Inflammatory macrophage treated with lipopolysaccharide for 4 hours (primary cell): ENCODE data around the gene TXNDC2.

Experiments
- DNase-seq: peaks from one replicate; pipeline ENCODE4 v3.0.0-alpha.2; 2020

Gene TXNDC2

DNA sequence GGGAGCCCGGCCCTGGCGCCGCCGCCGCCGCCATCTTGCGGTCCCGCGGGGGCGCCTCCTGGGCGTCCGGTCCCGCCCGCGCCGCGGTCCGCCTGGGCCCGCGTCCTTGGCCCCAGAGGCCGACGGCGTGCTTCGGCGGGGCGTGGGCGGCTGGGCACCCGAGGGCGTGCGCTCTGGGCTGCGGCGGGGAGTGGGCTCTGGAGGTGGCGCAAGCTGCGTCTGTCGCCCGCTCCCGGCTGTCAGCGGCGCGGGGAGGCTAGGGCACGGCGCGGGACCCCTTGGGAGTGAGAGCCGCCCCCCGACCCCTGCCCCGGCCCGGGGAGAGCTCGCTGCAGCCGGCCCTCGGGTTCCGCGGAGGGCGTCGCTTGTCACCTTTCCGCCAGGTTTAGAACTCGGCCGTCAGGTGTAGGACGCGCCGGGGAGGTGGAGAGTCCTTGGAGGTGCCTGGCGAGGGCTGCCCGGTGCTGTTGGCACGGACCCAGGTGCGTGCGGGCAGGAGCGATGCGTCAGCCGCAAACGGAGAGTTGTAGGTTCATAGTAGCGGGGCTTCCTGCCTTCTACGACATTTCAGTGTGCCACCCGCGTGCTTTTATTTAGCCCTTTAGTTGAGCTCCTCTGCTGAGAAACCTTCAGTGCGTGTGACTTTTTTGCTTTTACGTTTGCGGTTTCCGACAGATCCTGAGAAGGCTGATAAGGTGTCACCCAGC, 29.0 kb downstream of the TXNDC2 start:
- DNase-seq = peak; percentile 64

DNA sequence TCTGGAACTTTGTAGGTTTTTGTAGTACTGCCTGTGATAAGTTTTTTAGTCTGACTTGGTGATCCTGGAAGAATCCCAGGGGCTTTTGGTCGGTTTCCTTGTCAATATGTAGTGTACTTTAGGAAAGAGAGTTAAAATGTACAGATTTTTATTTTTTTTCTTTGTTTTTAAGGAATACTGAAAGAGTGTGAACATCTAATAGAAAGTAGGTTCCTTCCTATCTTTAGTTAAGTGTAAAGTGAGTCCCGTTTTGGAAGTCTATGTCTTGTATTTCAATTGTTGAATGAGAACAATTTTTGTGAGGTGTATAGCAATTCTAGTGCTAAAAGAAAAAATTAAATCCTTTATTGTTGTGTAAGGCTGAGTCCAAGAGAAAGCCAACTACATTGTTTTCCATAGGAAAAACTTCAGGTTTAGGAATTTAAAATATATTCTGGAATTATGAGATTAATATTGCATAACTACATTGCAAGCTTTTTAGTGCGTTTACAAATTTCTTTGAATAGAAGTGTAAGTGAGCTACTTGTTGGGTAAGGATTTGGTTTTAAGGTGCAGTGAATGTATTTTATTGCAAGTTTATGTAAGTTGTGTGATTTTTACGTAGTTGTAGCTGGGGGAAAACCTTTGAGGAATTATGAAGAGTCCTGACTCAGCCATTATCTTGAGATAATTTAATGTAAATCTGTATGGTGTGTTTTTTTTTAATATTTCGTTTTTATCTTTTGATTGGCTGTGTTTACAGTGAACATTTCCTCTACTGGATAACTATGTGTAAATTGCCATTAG, 29.7 kb downstream of the TXNDC2 start:
- no peak for DNase-seq

GRCh38 chr18:9916077-9916639, 30.4 kb downstream of the TXNDC2 start:
- peak; percentile 28 for DNase-seq

GRCh38 chr18:9916808-9917207, 31.0 kb downstream of the TXNDC2 start:
- no peak for DNase-seq

DNA sequence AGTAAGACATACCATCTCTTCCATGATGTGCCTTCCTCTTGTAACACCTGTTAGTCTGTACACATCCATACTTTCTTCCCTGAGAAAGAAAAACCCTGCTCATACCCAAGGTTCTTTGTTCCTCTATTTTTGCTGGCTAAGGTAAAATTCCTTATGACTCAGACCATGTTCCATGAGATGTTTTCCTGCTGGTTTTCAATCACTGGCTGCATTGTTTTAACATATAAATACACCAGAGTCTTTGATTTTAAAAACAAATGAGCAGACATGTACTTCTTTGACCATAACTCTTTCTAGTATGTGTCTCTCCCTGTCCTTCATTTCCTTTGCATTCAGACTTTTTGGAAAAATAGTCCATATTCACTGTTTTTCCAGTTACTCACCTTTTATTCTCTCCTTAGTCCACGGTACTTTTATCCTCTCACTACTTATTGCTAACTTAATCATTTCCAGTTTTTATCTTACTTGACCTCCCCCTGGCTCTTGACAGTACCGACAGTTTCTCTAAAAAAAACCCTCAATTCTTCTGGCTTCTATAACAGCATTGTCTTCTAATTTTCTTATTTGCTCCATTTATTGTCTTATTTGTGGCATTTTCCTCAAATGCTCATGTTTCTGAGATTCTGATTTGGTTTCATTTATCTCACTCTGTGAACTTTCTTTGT, 32.4 kb downstream of the TXNDC2 start:
- DNase-seq = no peak

GRCh38 chr18:9919564-9920232, 33.9 kb downstream of the TXNDC2 start:
- DNase-seq = no peak

DNA sequence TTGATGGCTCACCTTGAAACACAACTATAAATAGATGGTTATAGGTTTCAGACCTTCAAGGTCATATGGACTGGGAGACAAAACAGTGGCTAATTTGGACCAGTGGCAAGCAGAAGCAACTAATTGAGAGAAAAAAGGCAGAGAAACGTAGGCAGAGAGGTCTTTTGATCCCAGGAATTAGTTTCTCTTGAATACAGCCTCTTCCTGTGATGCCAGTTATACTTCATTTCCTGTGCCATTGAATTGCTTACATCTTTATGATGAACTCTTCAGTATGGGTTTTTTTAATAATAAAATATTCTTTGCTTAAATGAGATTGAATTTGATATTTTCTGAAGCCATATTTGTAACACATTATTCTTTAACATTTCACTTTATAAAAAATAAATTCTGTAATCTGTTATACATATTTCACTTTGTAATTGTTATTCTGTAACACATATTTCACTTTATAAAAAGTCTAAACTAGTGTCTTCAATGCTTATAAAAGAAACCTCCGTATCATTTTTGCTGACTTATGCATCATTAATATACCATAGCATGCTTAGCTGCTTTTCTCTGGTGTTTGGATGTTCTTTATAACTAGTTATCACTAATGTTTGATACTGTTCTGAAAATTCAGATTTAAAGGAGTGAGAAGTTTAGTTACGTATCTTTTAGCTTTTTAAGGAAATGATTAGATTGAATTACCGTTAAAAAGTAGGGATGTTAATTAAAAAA, 37.0 kb downstream of the TXNDC2 start:
- DNase-seq = no peak

DNA sequence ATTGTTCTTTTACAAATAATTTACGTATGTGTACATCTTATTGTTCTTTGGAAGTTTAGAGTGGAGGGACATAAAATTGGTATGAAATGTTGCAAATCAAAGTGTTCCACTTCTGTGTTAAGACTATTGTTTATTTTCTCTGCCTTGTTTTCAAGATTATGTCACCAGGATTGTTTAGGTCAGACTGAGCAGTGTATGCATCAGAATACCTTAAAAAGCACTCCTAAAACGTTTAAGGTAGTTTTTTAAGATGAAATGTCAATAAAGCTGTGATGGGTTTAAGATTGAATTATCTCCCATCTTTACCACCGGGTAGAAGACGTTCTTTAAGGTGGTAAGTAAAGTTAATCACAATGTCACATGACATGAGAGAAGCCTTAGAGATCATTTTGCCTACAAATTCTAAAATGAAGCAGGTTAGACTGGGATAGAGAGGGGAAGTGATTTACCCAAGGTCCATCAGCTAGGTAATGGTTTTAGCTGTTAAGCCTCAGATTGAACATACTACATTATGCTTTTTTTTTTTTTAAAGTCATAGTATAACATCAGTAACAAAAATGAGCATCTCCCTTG, 38.7 kb downstream of the TXNDC2 start:
- no peak for DNase-seq

DNA sequence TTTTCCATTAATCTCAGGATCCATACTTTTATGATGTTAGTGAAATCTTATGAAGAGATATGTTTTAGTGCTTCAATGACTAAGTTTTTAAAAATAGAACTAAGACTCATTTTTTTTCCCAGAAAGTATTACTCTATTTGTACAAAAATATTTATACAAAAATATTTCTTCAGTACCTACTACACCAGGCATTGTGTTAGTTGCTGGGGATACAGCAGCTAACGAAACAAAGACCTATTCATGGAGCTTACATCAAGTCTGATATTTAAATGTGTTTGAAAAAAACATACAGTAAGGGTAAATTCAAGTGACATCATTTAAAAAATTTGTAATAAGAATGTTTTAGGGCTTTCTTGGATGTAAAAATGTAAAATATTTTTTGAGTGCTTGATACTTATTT, 39.6 kb downstream of the TXNDC2 start:
- no peak for DNase-seq

DNA sequence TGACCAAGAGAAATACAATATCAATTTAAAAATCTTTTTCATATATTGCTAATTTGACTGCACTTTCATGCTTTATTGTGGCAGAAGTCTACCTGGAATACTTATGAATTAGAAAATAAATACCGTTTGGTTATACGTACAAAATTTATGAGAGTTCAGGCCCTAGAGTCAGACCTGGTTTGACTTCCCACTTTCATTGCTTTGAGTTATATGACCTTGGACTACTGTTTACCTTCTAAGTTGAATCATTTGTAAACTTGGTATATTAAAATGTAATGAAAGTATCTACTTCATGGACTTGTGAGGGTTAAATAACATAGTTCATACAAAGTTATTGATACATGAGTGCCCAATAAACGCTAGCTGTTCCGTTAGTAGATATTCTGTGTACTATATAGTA, 40.0 kb downstream of the TXNDC2 start:
- no peak for DNase-seq

DNA sequence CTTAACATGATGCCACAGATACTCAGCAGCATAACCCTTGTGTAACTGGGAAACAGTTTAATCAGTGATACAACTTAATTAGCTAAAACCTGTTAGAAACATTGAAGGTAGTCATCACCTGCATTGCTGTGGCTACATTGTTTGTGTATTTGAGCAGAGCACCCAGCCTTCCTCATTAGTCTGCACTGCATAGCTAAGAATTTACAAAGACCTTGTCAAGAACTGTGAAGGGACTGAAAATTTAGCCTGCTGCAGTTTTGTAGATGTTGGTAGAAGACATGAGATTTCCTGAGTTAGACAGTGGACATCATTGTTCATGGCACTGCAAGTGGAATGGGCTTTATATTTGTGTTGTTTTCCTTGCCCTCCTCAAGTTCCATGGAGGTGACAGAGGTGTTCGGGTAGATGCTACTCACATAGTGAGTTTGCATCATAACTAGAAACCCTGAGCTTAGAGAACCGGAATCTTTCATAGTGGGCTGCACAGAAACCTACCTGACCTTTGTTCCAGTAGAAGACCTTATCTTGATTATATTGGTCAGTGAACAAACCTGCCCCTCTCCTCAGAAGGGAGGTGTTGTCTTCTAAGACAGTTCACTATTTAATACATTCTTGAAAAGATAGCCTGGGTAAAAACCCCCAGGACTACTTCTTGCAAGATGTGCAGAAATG, 40.6 kb downstream of the TXNDC2 start:
- no peak for DNase-seq

- no peak for DNase-seq
Measured at GRCh38 chr18:9926977-9927376, 41.2 kb downstream of the TXNDC2 start.

- no peak for DNase-seq
Measured at GRCh38 chr18:9927392-9928063, 41.8 kb downstream of the TXNDC2 start.

DNA sequence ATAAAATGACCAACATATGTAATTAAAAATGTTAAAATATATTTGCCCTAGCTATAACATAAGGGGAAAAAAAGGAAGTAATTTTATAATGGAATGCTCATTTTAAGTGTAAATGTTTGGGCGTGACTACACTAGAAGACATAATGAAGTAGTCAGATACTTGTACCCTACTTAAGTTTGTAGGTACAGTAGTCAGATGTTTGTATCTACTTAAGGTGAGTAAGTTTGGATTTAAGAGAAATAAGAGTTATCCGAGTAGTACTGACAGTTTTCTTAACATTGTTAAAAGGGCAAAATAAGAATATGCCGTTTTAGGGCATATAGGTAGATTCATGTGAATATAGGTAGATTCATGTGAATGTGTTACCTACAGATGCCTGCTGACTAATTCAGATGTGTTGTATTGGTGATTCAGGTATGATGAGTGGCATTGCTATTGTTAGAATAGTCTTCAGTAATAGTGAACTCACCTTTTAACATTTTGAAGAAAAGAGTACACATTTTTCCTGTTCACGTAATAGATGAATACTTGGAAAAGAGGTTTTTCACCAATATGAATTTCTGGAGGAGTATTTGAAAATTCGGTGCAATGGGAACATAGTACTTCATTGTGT, 43.0 kb downstream of the TXNDC2 start:
- DNase-seq = no peak

DNA sequence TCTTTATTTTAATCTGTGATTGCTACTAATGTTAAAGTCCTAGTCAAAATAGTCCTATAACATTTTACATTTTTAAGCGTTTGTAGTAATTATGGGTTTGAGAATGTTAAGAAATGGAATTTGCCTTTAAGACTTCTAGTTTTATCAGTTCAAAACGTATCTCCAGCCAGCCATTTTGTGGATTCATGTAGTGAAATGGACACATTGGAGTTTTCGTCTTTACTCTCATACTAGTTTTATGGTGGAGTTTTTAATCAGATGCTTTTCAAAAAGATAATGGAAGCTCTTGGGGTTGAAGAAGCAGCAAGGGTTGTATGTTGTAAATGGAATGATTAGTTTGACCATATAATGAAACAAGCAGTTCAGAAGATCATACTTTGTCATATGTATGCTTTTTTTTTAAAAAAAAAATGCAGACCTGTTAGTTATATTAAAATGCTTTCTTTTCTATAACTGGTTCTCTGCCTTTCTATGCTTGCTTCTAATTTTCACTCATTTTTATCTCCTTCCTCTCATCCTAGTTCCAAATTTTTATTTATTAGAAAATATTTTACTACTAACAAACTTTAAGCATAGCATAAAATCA, 44.6 kb downstream of the TXNDC2 start:
- no peak for DNase-seq

GRCh38 chr18:9931146-9931545, 45.4 kb downstream of the TXNDC2 start:
- no peak for DNase-seq

DNA sequence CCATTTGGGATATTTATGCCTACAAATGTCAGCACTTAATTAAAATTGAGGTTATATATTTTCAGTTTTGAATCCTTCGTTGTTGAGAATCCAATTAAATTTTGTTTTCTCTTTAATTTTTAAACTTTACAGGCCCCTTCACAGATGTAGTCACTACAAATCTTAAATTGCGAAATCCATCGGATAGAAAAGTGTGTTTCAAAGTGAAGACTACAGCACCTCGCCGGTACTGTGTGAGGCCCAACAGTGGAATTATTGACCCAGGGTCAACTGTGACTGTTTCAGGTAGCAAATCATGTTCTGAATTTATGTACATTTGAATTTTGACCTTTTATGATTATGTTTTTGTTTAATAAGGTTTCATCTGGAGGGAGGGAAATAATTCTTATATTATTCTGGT, 45.9 kb downstream of the TXNDC2 start:
- DNase-seq = no peak

DNA sequence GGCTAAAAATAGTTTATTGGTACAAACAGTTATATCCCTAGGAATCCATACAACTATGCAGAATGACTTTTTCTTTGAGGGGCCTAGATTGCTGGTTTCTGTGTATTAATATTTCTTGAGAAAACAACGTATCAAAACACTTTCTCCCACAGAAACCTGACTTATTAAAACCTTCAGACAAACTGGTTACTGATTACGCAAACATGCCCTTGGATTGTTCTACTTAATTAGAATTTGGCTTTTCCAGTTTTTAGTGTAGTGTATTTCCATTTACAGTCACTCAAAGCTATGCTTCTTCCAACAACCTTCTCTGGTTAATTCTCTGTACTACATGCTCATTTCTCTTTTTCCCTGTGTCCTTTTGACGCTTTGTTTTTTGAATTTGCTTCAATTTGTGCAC, 48.1 kb downstream of the TXNDC2 start:
- no peak for DNase-seq

- no peak for DNase-seq
Measured at GRCh38 chr18:9934274-9934673, 48.5 kb downstream of the TXNDC2 start.
